HCT116 (cell line): ENCODE measurements around the gene NUCB1. TPM values are rescaled to one million over a fixed set of nuclear protein-coding genes. Genes with fewer than 3 reads are reported as not detected.
A peak's percentile ranks its signal among the peaks of the same experiment; 100 is the strongest.
"Not testable (repeated sequence)": the region's sequence is repeated elsewhere in the genome, so short reads cannot be mapped to it uniquely, and the experiment has no call there.

Experiments used
- ATAC-seq: fragments of 200-7000 bp; cut with Tn5 transposase; 2 replicates; pipeline ENCODE4 v1.9.1; 2020; ENCODE audit warnings: mild to moderate bottlenecking, moderate library complexity
- BruUV-seq: library from RNA; stranded (reverse); fragments of 400-500 nt; replicated peaks from 2 replicates; lab custom pipeline; 2021; lab: Mats Ljungman, UMichigan
- CTCF ChIA-PET: fragments of 300-600 bp; sonication (Branson Sonifier 250); formaldehyde crosslinking; loops from one replicate; lab custom pipeline; 2021; ENCODE audit warnings: antibody characterized with exemption; lab: Charles Lee
- POLR2A ChIA-PET: fragments of 300-600, 350-600 bp; sonication (Branson Sonifier 250); formaldehyde crosslinking; loops from one replicate; lab custom pipeline; 2021; ENCODE audit warnings: antibody characterized with exemption; lab: Charles Lee
- RAD21 ChIA-PET, 2 experiments: fragments of 300-600 bp; sonication (Branson Sonifier 250); formaldehyde crosslinking; loops; one replicate each; lab custom pipeline; 2023; ENCODE audit warnings: low total read pairs in 2 of 2; ENCODE audit not compliant: uncharacterized antibody in 2 of 2, unreplicated experiment in 2 of 2, low non-redundant PET in 1 of 2; lab: Charles Lee
- DNase-seq: peaks from one replicate; pipeline ENCODE4 v3.0.0-alpha.2; 2010; ENCODE audit warnings: low read depth, low spot score
- H2AFZ ChIP-seq: fragments of 200-600 bp; shearing (Covaris generic), sonication (generic); 2 replicates; pipeline ENCODE4 v1.6.1; 2017; ENCODE audit warnings: low read depth, mixed run types, mixed read lengths, antibody characterized with exemption, low read length; ENCODE audit not compliant: poor library complexity, severe bottlenecking
- H3K27ac ChIP-seq: 2 replicates; pipeline ENCODE4 v1.5.1; 2012; ENCODE audit warnings: low read depth, low read length
- H3K27me3 ChIP-seq: fragments of 200-600 bp; sonication (generic); 2 replicates; pipeline ENCODE4 v1.6.1; 2016; ENCODE audit warnings: mixed run types, low read length, mixed read lengths; ENCODE audit not compliant: insufficient read depth
- H3K36me3 ChIP-seq, 2 experiments: fragments of 200-500 bp in 1 of 2; fragments of 200-600 bp in 1 of 2; sonication (Bioruptor generic) in 1 of 2; sonication (generic) in 1 of 2; 2 replicates each; pipeline versions ENCODE4 v1.5.1 to v1.6.1; 2014 to 2016; ENCODE audit warnings: low read length in 2 of 2, inconsistent platforms in 1 of 2, mixed read lengths in 1 of 2, mixed run types in 1 of 2; ENCODE audit not compliant: insufficient read depth in 2 of 2, control insufficient read depth in 1 of 2
- H3K4me1 ChIP-seq, 2 experiments: fragments of 200-600 bp in 1 of 2; sonication (generic) in 1 of 2; 2 replicates each; pipeline versions ENCODE4 v1.5.1 to v1.6.1; 2012 to 2017; ENCODE audit warnings: low read length in 2 of 2, inconsistent platforms in 1 of 2, mild to moderate bottlenecking in 1 of 2, mixed read lengths in 1 of 2, mixed run types in 1 of 2, moderate library complexity in 1 of 2; ENCODE audit not compliant: insufficient read depth in 2 of 2, control insufficient read depth in 1 of 2
- H3K4me2 ChIP-seq: fragments of 200-600 bp; sonication (generic); 2 replicates; pipeline ENCODE4 v1.6.1; 2017; ENCODE audit warnings: mixed run types, low read length, mixed read lengths
- H3K4me3 ChIP-seq, 2 experiments: fragments of 200-600 bp in 1 of 2; sonication (generic) in 1 of 2; replicated peaks in 1 of 2; 2 replicates each; pipeline ENCODE4 v1.5.1; 2011 to 2016; ENCODE audit warnings: low read length in 2 of 2, control low read depth in 1 of 2, low read depth in 1 of 2, mild to moderate bottlenecking in 1 of 2, mixed read lengths in 1 of 2, mixed run types in 1 of 2
- H3K79me2 ChIP-seq: fragments of 200-600 bp; sonication (generic); 2 replicates; pipeline ENCODE4 v1.6.1; 2017; ENCODE audit warnings: mild to moderate bottlenecking, mixed run types, low read length, moderate library complexity, mixed read lengths; ENCODE audit not compliant: insufficient read depth
- H3K9ac ChIP-seq: fragments of 200-600 bp; sonication (generic); 2 replicates; pipeline ENCODE4 v1.6.1; 2016; ENCODE audit warnings: low read length, mixed read lengths
- H3K9me2 ChIP-seq: fragments of 200-600 bp; sonication (generic), shearing (Covaris generic); 2 replicates; pipeline ENCODE4 v1.6.1; 2017; ENCODE audit warnings: mixed run types, mild to moderate bottlenecking, moderate library complexity; ENCODE audit not compliant: insufficient read depth
- H3K9me3 ChIP-seq, 2 experiments: fragments of 200-500 bp in 1 of 2; fragments of 200-600 bp in 1 of 2; sonication (Bioruptor generic) in 1 of 2; sonication (generic) in 1 of 2; 2 replicates each; pipeline ENCODE4 v1.6.1; 2014 to 2017; ENCODE audit warnings: low read length in 2 of 2, mixed read lengths in 2 of 2, inconsistent platforms in 1 of 2, low read depth in 1 of 2, mild to moderate bottlenecking in 1 of 2, mixed run types in 1 of 2, moderate library complexity in 1 of 2; ENCODE audit not compliant: control insufficient read depth in 1 of 2, insufficient read depth in 1 of 2
- H4K20me1 ChIP-seq: fragments of 200-600 bp; sonication (generic), shearing (Covaris generic); 2 replicates; pipeline ENCODE4 v1.6.1; 2017; ENCODE audit warnings: mixed run types, mild to moderate bottlenecking, moderate library complexity; ENCODE audit not compliant: insufficient read depth
- POLR2AphosphoS5 ChIP-seq: IDR thresholded peaks from 2 replicates; pipeline ENCODE4 v1.6.1; 2011; ENCODE audit warnings: mild to moderate bottlenecking, low read depth, low read length, moderate library complexity
- ZFX ChIP-seq: fragments of 450-650 bp; IDR thresholded peaks from 2 replicates; pipeline ENCODE4 v1.6.1; 2017
- intact Hi-C: fragments of 100-400 bp; cut with micrococcal nuclease; formaldehyde crosslinking; loops from 2 replicates; pipeline ENCODE4 v1.10.0; 2022
- total RNA-seq: library from RNA; stranded (reverse); gene quantifications from one replicate; pipeline ENCODE4 v1.2.1, GENCODE V29; 2021; ENCODE audit not compliant: unreplicated experiment

NUCB1 gene
- total RNA-seq, 1 experiment from 2014 or later, result 88.8 TPM

GRCh38 chr19:48900477-48901406, 630 bp downstream of the NUCB1 start:
- RAD21 ChIA-PET, result interaction anchor here in 1 of 2 experiments (0.5 kb wide), 1 partner anchor 106 kb away, joined by 4 read pairs; no protein-coding TSS in a partner anchor
- POLR2A ChIA-PET, result interaction anchor here (0.8 to 2.3 kb wide), 9 partner anchors 12 to 92 kb away, joined by 3 to 16 read pairs (median 3); partner anchors contain the start of genes BAX, DHDH, GYS1 and PPP1R15A
- TSS peak; percentile 85 for BruUV-seq
- H3K4me3 ChIP-seq, result peak overlapping the region; percentile 95
- ATAC-seq (peak; percentile 31; the same call in 1 of the 2 replicates), DNase-seq (no peak)
- intact Hi-C loops, result no loop called here
- H2AFZ ChIP-seq, result no peak overlapping the region
- TF ChIP-seq POLR2AphosphoS5, result no peak
- peak; percentile 7; the same call in 1 of the 2 replicates for TF ChIP-seq ZFX
- CTCF ChIA-PET, result interaction anchor here (1.0 to 1.1 kb wide), 4 partner anchors 12 to 93 kb away, joined by 3 read pairs; partner anchors contain the start of genes GYS1 and RUVBL2
- H3K9me2 ChIP-seq, result no peaks in the 10 kb centered on the region
- H3K4me1 ChIP-seq, result peaks cover 3 to 26% of the 10 kb centered on the region in 2 experiments; a peak in 3 of 4 replicates
- peaks cover 0 to 2% of the 10 kb centered on the region in 2 experiments; a peak in 2 of 4 replicates for H3K36me3 ChIP-seq
- peak overlapping the region; percentile 95 for H3K4me2 ChIP-seq
- H4K20me1 ChIP-seq, result no peaks in the 10 kb centered on the region
- no peaks in the 10 kb centered on the region for H3K27me3 ChIP-seq
- H3K9me3 ChIP-seq, result no peaks in the 10 kb centered on the region
- H3K9ac ChIP-seq, result peak overlapping the region; percentile 89
- peak overlapping the region; percentile 48 for H3K27ac ChIP-seq
- peaks cover 10% of the 10 kb centered on the region; the same call in 1 of the 2 replicates for H3K79me2 ChIP-seq

GRCh38 chr19:48902291-48902690, 2.2 kb downstream of the NUCB1 start:
- H3K79me2 ChIP-seq, result peaks cover 10% of the 10 kb centered on the region; the same call in 1 of the 2 replicates
- H3K4me2 ChIP-seq, RAD21 ChIA-PET, BruUV-seq, H3K9ac ChIP-seq, CTCF ChIA-PET, DNase-seq, H3K36me3 ChIP-seq, ATAC-seq, H3K9me2 ChIP-seq, POLR2A ChIA-PET, intact Hi-C loops, H3K27ac ChIP-seq, H2AFZ ChIP-seq, H3K9me3 ChIP-seq, H3K4me3 ChIP-seq, H3K27me3 ChIP-seq, H4K20me1 ChIP-seq: not testable (repeated sequence)
- H3K4me1 ChIP-seq, result peaks cover 3 to 18% of the 10 kb centered on the region in 2 experiments; a peak in 3 of 4 replicates

DNA sequence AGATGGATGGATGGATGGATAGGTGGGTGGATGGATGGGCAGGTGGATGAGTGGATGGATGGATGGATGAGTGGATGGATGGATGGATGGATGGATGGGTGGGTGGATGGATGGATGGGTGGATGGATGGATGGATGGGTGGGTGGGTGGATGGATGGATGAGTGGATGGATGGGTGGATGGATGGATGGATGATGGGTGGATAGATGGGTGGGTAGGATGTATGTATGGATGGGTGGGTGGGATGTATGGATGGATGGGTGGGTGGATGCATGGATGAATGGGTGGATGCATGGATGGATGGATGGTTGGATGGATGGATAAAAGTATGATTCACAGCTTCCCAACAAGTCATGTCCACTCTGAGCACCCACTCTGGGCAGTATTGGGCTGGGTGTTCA, 3.7 kb downstream of the NUCB1 start:
- Histone ChIP-seq H3K79me2 (peaks cover 10% of the 10 kb centered on the region; the same call in 1 of the 2 replicates), H3K4me1 (peaks cover 3 to 18% of the 10 kb centered on the region in 2 experiments; a peak in 3 of 4 replicates)
- H3K9me3 ChIP-seq, DNase-seq, BruUV-seq, ATAC-seq, H4K20me1 ChIP-seq, RAD21 ChIA-PET, intact Hi-C loops, H3K27me3 ChIP-seq, H3K4me2 ChIP-seq, H3K9ac ChIP-seq, H2AFZ ChIP-seq, H3K4me3 ChIP-seq, H3K36me3 ChIP-seq, POLR2A ChIA-PET, H3K27ac ChIP-seq, CTCF ChIA-PET, H3K9me2 ChIP-seq: not testable (repeated sequence)
